ENCODE measurements around the gene PFN4.

PFN4 gene

DNA sequence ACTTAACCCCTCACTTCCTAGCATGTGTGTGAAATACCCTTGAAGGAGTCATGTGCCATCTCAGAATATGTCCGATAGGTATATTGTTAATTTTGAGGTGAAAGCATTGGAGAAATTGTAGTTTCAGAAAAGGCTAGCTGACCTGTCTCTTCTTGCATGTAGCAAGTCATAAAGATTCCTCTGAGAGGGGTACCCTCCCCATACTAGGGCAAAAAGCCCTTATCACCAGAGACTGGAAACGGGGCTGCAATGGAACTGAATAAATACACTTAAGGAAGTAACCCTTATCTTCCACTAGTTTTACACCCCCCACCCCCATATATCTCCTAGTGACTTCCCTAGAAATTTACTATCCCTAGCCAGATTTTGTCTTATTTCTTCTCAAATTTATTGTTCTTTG lies 45.3 kb downstream of the PFN4 start:
- DNase-seq (ENCODE audit: low read depth in 3 of 3) = no peak

- DNase-seq (ENCODE audit: low read depth in 3 of 3) = no peak
These were observed 45.6 kb downstream of the PFN4 start for GRCh38 chr2:24077535-24077877.

- DNase-seq (ENCODE audit: low read depth in 3 of 3) = no peak
These were observed 46.1 kb downstream of the PFN4 start for GRCh38 chr2:24076849-24077534.

- peak; percentile 97 to 100 (median 98) for DNase-seq (ENCODE audit: low read depth in 3 of 3)
These were observed 47.0 kb downstream of the PFN4 start, which contains the start of gene SF3B6 for GRCh38 chr2:24075915-24076848. SF3B6 (minus strand) TSS chr2:24076326; CDS start chr2:24076229, 97 bp downstream.

- DNase-seq (ENCODE audit: low read depth in 3 of 3) = no peak
These were observed 47.9 kb downstream of the PFN4 start for GRCh38 chr2:24075259-24075658.

DNA sequence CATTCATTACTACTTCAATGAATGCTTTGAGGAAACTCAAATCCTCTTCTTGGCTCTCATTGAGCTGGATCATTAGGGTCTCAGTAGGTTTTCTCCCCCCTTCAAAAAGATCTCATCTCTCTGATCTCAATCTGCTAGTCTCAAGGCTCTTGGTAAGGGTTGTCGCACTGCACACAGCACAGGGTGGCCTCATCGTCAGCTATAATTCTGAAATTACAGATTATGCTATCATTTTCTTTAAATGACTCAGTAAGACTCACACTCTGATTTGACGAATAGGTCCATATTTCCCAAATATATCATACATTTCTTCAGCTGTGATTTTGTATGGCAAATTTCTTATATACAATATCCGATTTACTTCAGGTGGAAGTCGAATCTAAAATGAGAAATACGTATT lies 49.3 kb downstream of the PFN4 start:
- DNase-seq (ENCODE audit: low read depth in 3 of 3) = no peak

DNA sequence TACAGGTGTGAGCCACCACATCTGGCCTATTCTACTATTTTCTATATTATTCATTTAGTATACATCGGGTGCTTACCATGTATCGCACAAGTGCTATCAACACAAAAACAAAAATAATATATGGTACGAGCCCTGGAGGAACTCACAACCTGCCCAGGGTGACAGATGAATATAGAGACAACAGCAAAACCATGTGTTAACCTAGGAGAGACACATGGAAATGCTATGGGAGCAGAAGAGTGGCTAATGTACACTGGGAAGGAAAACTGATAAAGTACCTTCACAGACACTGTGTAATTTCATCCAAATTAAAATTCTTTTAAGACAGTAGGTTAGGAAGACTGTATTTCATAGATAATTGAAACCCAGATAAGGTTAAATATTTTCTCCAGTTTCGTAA lies 50.9 kb downstream of the PFN4 start:
- DNase-seq (ENCODE audit: low read depth in 3 of 3) = no peak

- DNase-seq (ENCODE audit: low read depth in 3 of 3) = no peak
These were observed 57.8 kb downstream of the PFN4 start for GRCh38 chr2:24065341-24065740.
